H9 (cell line): Measurements from ENCODE around the gene BRD9. TPM values are rescaled to one million over a fixed set of nuclear protein-coding genes. Genes with fewer than 3 reads are reported as not detected.

Experiments
- DNase-seq: peaks from one replicate; pipeline ENCODE4 v3.0.0-alpha.2; 2017
- H2AFZ ChIP-seq: one replicate; pipeline ENCODE4 v1.6.1; 2013; ENCODE audit warnings: mild to moderate bottlenecking, low read length, control low read depth, moderate library complexity
- H2AK5ac ChIP-seq: 2 replicates; pipeline ENCODE4 v1.6.1; 2013; ENCODE audit warnings: low read length, control low read depth, mixed read lengths; ENCODE audit not compliant: insufficient read length
- H2BK120ac ChIP-seq: one replicate; pipeline ENCODE4 v1.6.1; 2013; ENCODE audit warnings: low read depth, mild to moderate bottlenecking, low read length, control low read depth, inconsistent platforms; ENCODE audit not compliant: poor library complexity, severe bottlenecking
- H2BK12ac ChIP-seq: 2 replicates; pipeline ENCODE4 v1.6.1; 2013; ENCODE audit warnings: low read length, control low read depth, mixed read lengths, low read depth; ENCODE audit not compliant: insufficient read length
- H2BK15ac ChIP-seq: 2 replicates; pipeline ENCODE4 v1.6.1; 2013; ENCODE audit warnings: low read depth, low read length, control low read depth
- H2BK20ac ChIP-seq: one replicate; pipeline ENCODE4 v1.6.1; 2013; ENCODE audit warnings: low read depth, mild to moderate bottlenecking, low read length, control low read depth, inconsistent platforms; ENCODE audit not compliant: poor library complexity, severe bottlenecking
- H2BK5ac ChIP-seq: 2 replicates; pipeline ENCODE4 v1.6.1; 2013; ENCODE audit warnings: low read length, control low read depth, mixed read lengths; ENCODE audit not compliant: insufficient read length
- H3K14ac ChIP-seq: 2 replicates; pipeline ENCODE4 v1.6.1; 2013; ENCODE audit warnings: low read length, control low read depth; ENCODE audit not compliant: insufficient read depth
- H3K18ac ChIP-seq: 2 replicates; pipeline ENCODE4 v1.6.1; 2013; ENCODE audit warnings: low read depth, mild to moderate bottlenecking, mixed read lengths, low read length, control low read depth; ENCODE audit not compliant: insufficient read length
- H3K23ac ChIP-seq: 2 replicates; pipeline ENCODE4 v1.6.1; 2013; ENCODE audit warnings: low read length, control low read depth, mixed read lengths, low read depth; ENCODE audit not compliant: insufficient read length
- H3K23me2 ChIP-seq: 2 replicates; pipeline ENCODE4 v1.6.1; 2013; ENCODE audit warnings: low read depth, mild to moderate bottlenecking, mixed read lengths, low read length, control low read depth; ENCODE audit not compliant: insufficient read length, poor library complexity, severe bottlenecking
- H3K27ac ChIP-seq: 2 replicates; pipeline ENCODE4 v1.5.1; 2013; ENCODE audit warnings: low read length, control low read depth, mixed read lengths, low read depth; ENCODE audit not compliant: insufficient read length
- H3K27me3 ChIP-seq: 2 replicates; pipeline ENCODE4 v1.6.1; 2013; ENCODE audit warnings: low read length, control low read depth, inconsistent platforms; ENCODE audit not compliant: insufficient read depth
- H3K4ac ChIP-seq: 2 replicates; pipeline ENCODE4 v1.6.1; 2013; ENCODE audit warnings: low read depth, mild to moderate bottlenecking, control low read depth, inconsistent platforms, low read length, moderate library complexity
- H3K4me1 ChIP-seq: 2 replicates; pipeline ENCODE4 v1.6.1; 2013; ENCODE audit warnings: low read length, control low read depth, inconsistent platforms; ENCODE audit not compliant: insufficient read depth
- H3K4me2 ChIP-seq: 2 replicates; pipeline ENCODE4 v1.6.1; 2013; ENCODE audit warnings: low read length, control low read depth, mixed read lengths; ENCODE audit not compliant: insufficient read length, insufficient read depth
- H3K56ac ChIP-seq: 2 replicates; pipeline ENCODE4 v1.6.1; 2013; ENCODE audit warnings: low read depth, mild to moderate bottlenecking, mixed read lengths, low read length, control low read depth; ENCODE audit not compliant: insufficient read length
- H3K79me1 ChIP-seq: 2 replicates; pipeline ENCODE4 v1.6.1; 2013; ENCODE audit warnings: low read depth, mild to moderate bottlenecking, moderate library complexity, low read length, control low read depth, inconsistent platforms; ENCODE audit not compliant: insufficient read depth, poor library complexity, severe bottlenecking
- H3K79me2 ChIP-seq: 2 replicates; pipeline ENCODE4 v1.6.1; 2013; ENCODE audit warnings: low read length, control low read depth, inconsistent platforms; ENCODE audit not compliant: insufficient read depth
- H3K9ac ChIP-seq: 2 replicates; pipeline ENCODE4 v1.6.1; 2013; ENCODE audit warnings: low read length, control low read depth, mixed read lengths; ENCODE audit not compliant: insufficient read length; ENCODE audit errors: extremely low read depth
- H3K9me3 ChIP-seq: one replicate; pipeline ENCODE4 v1.6.1; 2013; ENCODE audit warnings: low read depth, low read length, inconsistent platforms; ENCODE audit not compliant: control insufficient read depth
- H3T11ph ChIP-seq: one replicate; pipeline ENCODE4 v1.6.1; 2013; ENCODE audit warnings: mild to moderate bottlenecking, low read length, control low read depth, inconsistent platforms
- H4K20me1 ChIP-seq: one replicate; pipeline ENCODE4 v1.6.1; 2013; ENCODE audit not compliant: control insufficient read depth, insufficient read length, insufficient read depth
- H4K5ac ChIP-seq: 2 replicates; pipeline ENCODE4 v1.6.1; 2013; ENCODE audit warnings: low read depth, mild to moderate bottlenecking, mixed read lengths, low read length, control low read depth; ENCODE audit not compliant: insufficient read length
- H4K8ac ChIP-seq: replicated peaks from 2 replicates; pipeline ENCODE4 v1.6.1; 2013; ENCODE audit warnings: low read length, control low read depth, mixed read lengths, low read depth; ENCODE audit not compliant: insufficient read length
- H4K91ac ChIP-seq: 2 replicates; pipeline ENCODE4 v1.6.1; 2013; ENCODE audit warnings: low read depth, mild to moderate bottlenecking, moderate library complexity, mixed read lengths, low read length, control low read depth; ENCODE audit not compliant: insufficient read length
- H3K27ac Mint-ChIP-seq, 3 experiments: 2 replicates in 2 of 3; 3 replicates in 1 of 3; pipeline ENCODE4 v1.8.0; 2020 to 2021; ENCODE audit warnings: mixed read lengths in 3 of 3, mild to moderate bottlenecking in 1 of 3, moderate library complexity in 1 of 3
- H3K27me3 Mint-ChIP-seq: 2 replicates; pipeline ENCODE4 v1.8.0; 2021; ENCODE audit warnings: low read depth, mild to moderate bottlenecking, moderate library complexity, mixed read lengths
- H3K36me3 Mint-ChIP-seq, 3 experiments: 2 replicates in 2 of 3; 3 replicates in 1 of 3; pipeline ENCODE4 v1.8.0; 2020 to 2021; ENCODE audit warnings: low read depth in 3 of 3, mixed read lengths in 3 of 3; ENCODE audit not compliant: insufficient read depth in 1 of 3
- H3K4me1 Mint-ChIP-seq, 2 experiments: 2 replicates each; pipeline ENCODE4 v1.8.0; 2020; ENCODE audit warnings: mixed read lengths in 2 of 2
- H3K4me3 Mint-ChIP-seq, 2 experiments: 2 replicates in 1 of 2; 3 replicates in 1 of 2; pipeline ENCODE4 v1.8.0; 2020 to 2021; ENCODE audit warnings: mild to moderate bottlenecking in 2 of 2, mixed read lengths in 2 of 2, moderate library complexity in 1 of 2
- H3K9me3 Mint-ChIP-seq, 2 experiments: 2 replicates in 1 of 2; 3 replicates in 1 of 2; pipeline ENCODE4 v1.8.0; 2020; ENCODE audit warnings: mild to moderate bottlenecking in 2 of 2, mixed read lengths in 2 of 2, moderate library complexity in 1 of 2
- WGBS: extraction: QIAGEN DNeasy Blood & Tissue Kit; methylation state at CpG from one replicate; pipeline ENCODE4 v1.1.7; 2013; ENCODE audit warnings: missing lambda C conversion rate, low lambda C conversion rate, mixed read lengths; ENCODE audit not compliant: insufficient read length; ENCODE audit errors: extremely low coverage; 5-methylcytosine and 5-hydroxymethylcytosine counted together
- total RNA-seq: library from RNA; stranded (reverse); gene quantifications from 2 replicates; pipeline ENCODE4 v1.2.1, GENCODE V29; 2021
- TF ChIP-seq, protein P1 (sequence below): fragments of 200-600 bp; sonication (generic); conservative IDR thresholded peaks from 3 replicates; pipeline ENCODE4 v1.8.0; 2021; ENCODE audit warnings: antibody characterized with exemption, mild to moderate bottlenecking

BRD9 gene
- total RNA-seq, 1 experiment from 2014 or later: 70.5 TPM

- H3K27me3 Mint-ChIP-seq: no peaks in the 10 kb centered on the region
- no CpG with 5 or more reads among the region's 6 CpGs for WGBS
Measured at GRCh38 chr5:903756-904096, 11.1 kb upstream of the BRD9 start.

More at GRCh38 chr5:903756-904096, 11.1 kb upstream of the BRD9 start:
- Histone ChIP-seq H3K23ac (no peak overlapping the region), H4K20me1 (no peaks in the 10 kb centered on the region), H3K23me2 (no peaks in the 10 kb centered on the region), H3K27ac (no peak overlapping the region), H3K9me3 (no peaks in the 10 kb centered on the region), H3K56ac (no peak overlapping the region), H3K79me1 (no peaks in the 10 kb centered on the region), H2BK15ac (no peak overlapping the region), H4K91ac (no peak overlapping the region), H3K4ac (no peak overlapping the region), H2BK120ac (no peak overlapping the region), H3K4me1 (no peaks in the 10 kb centered on the region), H3K27me3 (no peaks in the 10 kb centered on the region), H2AFZ (no peak overlapping the region), H3K9ac (no peak overlapping the region), H3K14ac (no peak overlapping the region), H2BK20ac (no peak overlapping the region), H3K4me2 (no peak overlapping the region), H3K18ac (no peak overlapping the region), H3K79me2 (no peaks in the 10 kb centered on the region), H2BK12ac (no peak overlapping the region), H2BK5ac (no peak overlapping the region), H4K8ac (no peak overlapping the region), H4K5ac (no peak overlapping the region), H3T11ph (no peak overlapping the region), H2AK5ac (no peak overlapping the region)
- Mint-ChIP-seq H3K27ac (no peak overlapping the region), H3K4me3 (no peak overlapping the region), H3K9me3 (no peaks in the 10 kb centered on the region), H3K36me3 (peaks cover 47 to 81% (median 77%) of the 10 kb centered on the region in 3 experiments; a peak in 6 of 7 replicates), H3K4me1 (no peaks in the 10 kb centered on the region)
- TF ChIP-seq, protein P1, sequence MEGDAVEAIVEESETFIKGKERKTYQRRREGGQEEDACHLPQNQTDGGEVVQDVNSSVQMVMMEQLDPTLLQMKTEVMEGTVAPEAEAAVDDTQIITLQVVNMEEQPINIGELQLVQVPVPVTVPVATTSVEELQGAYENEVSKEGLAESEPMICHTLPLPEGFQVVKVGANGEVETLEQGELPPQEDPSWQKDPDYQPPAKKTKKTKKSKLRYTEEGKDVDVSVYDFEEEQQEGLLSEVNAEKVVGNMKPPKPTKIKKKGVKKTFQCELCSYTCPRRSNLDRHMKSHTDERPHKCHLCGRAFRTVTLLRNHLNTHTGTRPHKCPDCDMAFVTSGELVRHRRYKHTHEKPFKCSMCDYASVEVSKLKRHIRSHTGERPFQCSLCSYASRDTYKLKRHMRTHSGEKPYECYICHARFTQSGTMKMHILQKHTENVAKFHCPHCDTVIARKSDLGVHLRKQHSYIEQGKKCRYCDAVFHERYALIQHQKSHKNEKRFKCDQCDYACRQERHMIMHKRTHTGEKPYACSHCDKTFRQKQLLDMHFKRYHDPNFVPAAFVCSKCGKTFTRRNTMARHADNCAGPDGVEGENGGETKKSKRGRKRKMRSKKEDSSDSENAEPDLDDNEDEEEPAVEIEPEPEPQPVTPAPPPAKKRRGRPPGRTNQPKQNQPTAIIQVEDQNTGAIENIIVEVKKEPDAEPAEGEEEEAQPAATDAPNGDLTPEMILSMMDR: no peak
- DNase-seq: no peak
